ENCODE measurements around the gene LRRC61. TPM values are rescaled to one million over a fixed set of nuclear protein-coding genes. Genes with fewer than 3 reads are reported as not detected.

LRRC61 gene
- polyA plus RNA-seq, 1 of the 3 experiments (the other 2 are of a cell fraction), result 0.99 TPM

DNA sequence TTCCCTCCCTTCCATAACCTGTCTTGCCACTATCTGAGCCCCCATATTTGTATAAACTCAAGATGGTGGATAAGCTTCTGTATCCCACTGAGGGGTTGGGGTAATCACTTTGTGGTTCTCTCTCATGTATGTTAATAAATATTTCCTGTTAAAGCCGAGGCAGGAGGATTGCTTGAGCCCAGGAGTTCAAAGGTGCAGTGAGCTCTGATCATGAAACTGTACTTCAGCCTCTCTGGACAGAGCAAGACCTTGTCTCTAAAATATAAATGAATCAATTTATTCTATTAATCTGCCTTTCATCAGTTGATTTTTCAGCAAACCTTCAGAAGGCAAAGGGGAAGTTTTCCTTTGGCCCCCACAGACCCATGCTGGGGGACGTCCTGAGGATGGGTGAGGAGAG, 20.1 kb downstream of the LRRC61 start:
- ChIA-PET CTCF (interaction anchor here (0.7 to 1.9 kb wide), 4 partner anchors 11 to 78 kb away, joined by 3 to 5 read pairs (median 4); no protein-coding TSS in a partner anchor), POLR2A (no interaction called here)
- DNase-seq, result no peak
- no peaks in the 10 kb centered on the region for H4K20me1 ChIP-seq (ENCODE audit: insufficient read depth)
- no peak overlapping the region for H3K4me2 ChIP-seq
- no peak overlapping the region for H3K27ac ChIP-seq (ENCODE audit: low read depth in 2 of 2, low read length in 1 of 2)
- H2AFZ ChIP-seq (ENCODE audit: low read depth), result no peak overlapping the region
- TF ChIP-seq TCF12 (IDR thresholded peaks at IDR 0.05), result no peak
- TF ChIP-seq, protein P1, sequence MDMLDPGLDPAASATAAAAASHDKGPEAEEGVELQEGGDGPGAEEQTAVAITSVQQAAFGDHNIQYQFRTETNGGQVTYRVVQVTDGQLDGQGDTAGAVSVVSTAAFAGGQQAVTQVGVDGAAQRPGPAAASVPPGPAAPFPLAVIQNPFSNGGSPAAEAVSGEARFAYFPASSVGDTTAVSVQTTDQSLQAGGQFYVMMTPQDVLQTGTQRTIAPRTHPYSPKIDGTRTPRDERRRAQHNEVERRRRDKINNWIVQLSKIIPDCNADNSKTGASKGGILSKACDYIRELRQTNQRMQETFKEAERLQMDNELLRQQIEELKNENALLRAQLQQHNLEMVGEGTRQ (IDR thresholded peaks at IDR 0.05; ENCODE audit: borderline replicate concordance, low read depth, low read length), result no peak
- TF ChIP-seq, protein P2, sequence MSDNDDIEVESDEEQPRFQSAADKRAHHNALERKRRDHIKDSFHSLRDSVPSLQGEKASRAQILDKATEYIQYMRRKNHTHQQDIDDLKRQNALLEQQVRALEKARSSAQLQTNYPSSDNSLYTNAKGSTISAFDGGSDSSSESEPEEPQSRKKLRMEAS (IDR thresholded peaks at IDR 0.05; ENCODE audit: low read depth), result no peak
- TF ChIP-seq JUND (IDR thresholded peaks at IDR 0.05), result no peak
- TF ChIP-seq, protein P3, sequence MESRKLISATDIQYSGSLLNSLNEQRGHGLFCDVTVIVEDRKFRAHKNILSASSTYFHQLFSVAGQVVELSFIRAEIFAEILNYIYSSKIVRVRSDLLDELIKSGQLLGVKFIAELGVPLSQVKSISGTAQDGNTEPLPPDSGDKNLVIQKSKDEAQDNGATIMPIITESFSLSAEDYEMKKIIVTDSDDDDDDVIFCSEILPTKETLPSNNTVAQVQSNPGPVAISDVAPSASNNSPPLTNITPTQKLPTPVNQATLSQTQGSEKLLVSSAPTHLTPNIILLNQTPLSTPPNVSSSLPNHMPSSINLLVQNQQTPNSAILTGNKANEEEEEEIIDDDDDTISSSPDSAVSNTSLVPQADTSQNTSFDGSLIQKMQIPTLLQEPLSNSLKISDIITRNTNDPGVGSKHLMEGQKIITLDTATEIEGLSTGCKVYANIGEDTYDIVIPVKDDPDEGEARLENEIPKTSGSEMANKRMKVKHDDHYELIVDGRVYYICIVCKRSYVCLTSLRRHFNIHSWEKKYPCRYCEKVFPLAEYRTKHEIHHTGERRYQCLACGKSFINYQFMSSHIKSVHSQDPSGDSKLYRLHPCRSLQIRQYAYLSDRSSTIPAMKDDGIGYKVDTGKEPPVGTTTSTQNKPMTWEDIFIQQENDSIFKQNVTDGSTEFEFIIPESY (IDR thresholded peaks at IDR 0.05; ENCODE audit: borderline replicate concordance, low read depth), result no peak
- TF ChIP-seq RCOR1 (IDR thresholded peaks at IDR 0.05; ENCODE audit: low read length), result no peak
- no peak for TF ChIP-seq SIN3A (IDR thresholded peaks at IDR 0.05; ENCODE audit: borderline replicate concordance, low read depth, low read length)
- TF ChIP-seq, protein P4, sequence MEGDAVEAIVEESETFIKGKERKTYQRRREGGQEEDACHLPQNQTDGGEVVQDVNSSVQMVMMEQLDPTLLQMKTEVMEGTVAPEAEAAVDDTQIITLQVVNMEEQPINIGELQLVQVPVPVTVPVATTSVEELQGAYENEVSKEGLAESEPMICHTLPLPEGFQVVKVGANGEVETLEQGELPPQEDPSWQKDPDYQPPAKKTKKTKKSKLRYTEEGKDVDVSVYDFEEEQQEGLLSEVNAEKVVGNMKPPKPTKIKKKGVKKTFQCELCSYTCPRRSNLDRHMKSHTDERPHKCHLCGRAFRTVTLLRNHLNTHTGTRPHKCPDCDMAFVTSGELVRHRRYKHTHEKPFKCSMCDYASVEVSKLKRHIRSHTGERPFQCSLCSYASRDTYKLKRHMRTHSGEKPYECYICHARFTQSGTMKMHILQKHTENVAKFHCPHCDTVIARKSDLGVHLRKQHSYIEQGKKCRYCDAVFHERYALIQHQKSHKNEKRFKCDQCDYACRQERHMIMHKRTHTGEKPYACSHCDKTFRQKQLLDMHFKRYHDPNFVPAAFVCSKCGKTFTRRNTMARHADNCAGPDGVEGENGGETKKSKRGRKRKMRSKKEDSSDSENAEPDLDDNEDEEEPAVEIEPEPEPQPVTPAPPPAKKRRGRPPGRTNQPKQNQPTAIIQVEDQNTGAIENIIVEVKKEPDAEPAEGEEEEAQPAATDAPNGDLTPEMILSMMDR (IDR thresholded peaks at IDR 0.05), result no peak
- TF ChIP-seq FOSL2 (IDR thresholded peaks at IDR 0.05; ENCODE audit: borderline replicate concordance, low read depth), result no peak
- no peaks in the 10 kb centered on the region for H3K36me3 ChIP-seq (replicated peaks in 1 of 2; ENCODE audit: control insufficient read depth in 1 of 2, insufficient read depth in 2 of 2, low read length in 1 of 2)
- H3K79me2 ChIP-seq (ENCODE audit: insufficient read depth), result no peaks in the 10 kb centered on the region
- H3K9me3 ChIP-seq, result no peaks in the 10 kb centered on the region
- no peak overlapping the region for H3K9ac ChIP-seq
- peaks cover 8% of the 10 kb centered on the region; the same call in 1 of the 2 replicates for H3K27me3 ChIP-seq (ENCODE audit: insufficient read depth)
- no peaks in the 10 kb centered on the region for H3K9me2 ChIP-seq
- no peaks in the 10 kb centered on the region for H3F3A ChIP-seq (replicated peaks; ENCODE audit: insufficient read depth)
- no peak overlapping the region for H3K4me3 ChIP-seq (ENCODE audit: low read depth in 2 of 2, low read length in 1 of 2)
- no peaks in the 10 kb centered on the region; a peak in 1 of 4 replicates for H3K4me1 ChIP-seq (ENCODE audit: control insufficient read depth in 1 of 2, insufficient read depth in 2 of 2, low read depth in 1 of 2, low read length in 1 of 2)
- 18% methylated on average over 2 of the region's 2 CpGs for WGBS (ENCODE audit: low lambda C conversion rate)

DNA sequence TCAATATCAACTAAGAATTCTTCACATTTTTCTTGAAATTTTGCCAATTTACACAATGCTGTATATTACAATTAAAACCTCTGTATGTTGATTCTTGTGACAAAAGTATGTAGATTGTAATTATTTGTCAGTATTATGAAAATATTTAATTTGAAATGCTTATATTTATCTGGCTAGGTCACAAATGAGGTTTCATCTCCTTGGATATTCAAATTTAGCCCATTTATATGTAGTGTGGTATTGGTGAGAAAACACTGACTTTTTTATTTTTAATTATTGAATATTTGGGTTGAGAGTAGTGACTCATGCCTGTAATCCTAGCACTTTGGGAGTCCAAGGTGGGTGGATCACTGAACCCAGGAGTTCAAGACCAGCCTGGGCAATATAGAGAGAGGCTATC, 21.1 kb downstream of the LRRC61 start:
- Histone ChIP-seq H3K27ac (ENCODE audit: low read depth in 2 of 2, low read length in 1 of 2) (no peak overlapping the region), H3K9me2 (no peaks in the 10 kb centered on the region), H2AFZ (ENCODE audit: low read depth) (no peak overlapping the region), H3K9ac (no peak overlapping the region), H3K4me3 (ENCODE audit: low read depth in 2 of 2, low read length in 1 of 2) (no peak overlapping the region), H3K36me3 (replicated peaks in 1 of 2; ENCODE audit: control insufficient read depth in 1 of 2, insufficient read depth in 2 of 2, low read length in 1 of 2) (no peaks in the 10 kb centered on the region), H3K79me2 (ENCODE audit: insufficient read depth) (no peaks in the 10 kb centered on the region), H3K4me1 (ENCODE audit: control insufficient read depth in 1 of 2, insufficient read depth in 2 of 2, low read depth in 1 of 2, low read length in 1 of 2) (no peaks in the 10 kb centered on the region; a peak in 1 of 4 replicates), H4K20me1 (ENCODE audit: insufficient read depth) (no peaks in the 10 kb centered on the region), H3K9me3 (no peaks in the 10 kb centered on the region), H3K27me3 (ENCODE audit: insufficient read depth) (peaks cover 8% of the 10 kb centered on the region; the same call in 1 of the 2 replicates), H3K4me2 (no peak overlapping the region), H3F3A (replicated peaks; ENCODE audit: insufficient read depth) (no peaks in the 10 kb centered on the region)
- TF ChIP-seq FOXM1 (IDR thresholded peaks at IDR 0.05; ENCODE audit: low read depth) (no peak), RAD21 (IDR thresholded peaks at IDR 0.05; ENCODE audit: low read length) (no peak), FOSL2 (IDR thresholded peaks at IDR 0.05; ENCODE audit: borderline replicate concordance, low read depth) (no peak), MEF2A (IDR thresholded peaks at IDR 0.05; ENCODE audit: borderline replicate concordance, low read depth) (no peak), NFIC (IDR thresholded peaks at IDR 0.05; ENCODE audit: borderline replicate concordance) (no peak), MXI1 (IDR thresholded peaks at IDR 0.05; ENCODE audit: low read depth, low read length) (no peak), JUND (IDR thresholded peaks at IDR 0.05) (no peak)
- ChIA-PET CTCF (interaction anchor here (0.7 to 2.0 kb wide), 3 partner anchors 12 to 74 kb away, joined by 3 to 10 read pairs (median 4); no protein-coding TSS in a partner anchor), POLR2A (no interaction called here)
- no peak for DNase-seq
